Activated T-helper 1 cell treated with Interleukin-2 at 50 U/mL for 16 hours (primary cell): Measurements from ENCODE around the gene PROZ.

Experiments used
- DNase-seq: peaks from one replicate; pipeline ENCODE4 v3.0.0-alpha.2; 2020; ENCODE audit warnings: low read depth

PROZ gene

DNA sequence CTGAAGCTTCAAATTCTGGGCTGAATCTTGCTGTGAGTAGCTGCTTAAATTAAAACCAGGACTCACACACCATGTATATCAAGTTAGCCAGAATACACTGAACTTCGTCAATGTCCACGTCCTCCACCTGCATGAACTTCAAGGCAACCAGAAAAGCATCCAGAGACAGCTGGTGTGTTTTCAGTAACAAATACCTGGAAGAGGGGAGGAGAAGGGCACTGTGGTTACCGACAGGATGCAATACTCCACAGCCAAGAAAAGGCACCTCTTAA is 20.4 kb downstream of the PROZ start:
- no peak for DNase-seq

DNA sequence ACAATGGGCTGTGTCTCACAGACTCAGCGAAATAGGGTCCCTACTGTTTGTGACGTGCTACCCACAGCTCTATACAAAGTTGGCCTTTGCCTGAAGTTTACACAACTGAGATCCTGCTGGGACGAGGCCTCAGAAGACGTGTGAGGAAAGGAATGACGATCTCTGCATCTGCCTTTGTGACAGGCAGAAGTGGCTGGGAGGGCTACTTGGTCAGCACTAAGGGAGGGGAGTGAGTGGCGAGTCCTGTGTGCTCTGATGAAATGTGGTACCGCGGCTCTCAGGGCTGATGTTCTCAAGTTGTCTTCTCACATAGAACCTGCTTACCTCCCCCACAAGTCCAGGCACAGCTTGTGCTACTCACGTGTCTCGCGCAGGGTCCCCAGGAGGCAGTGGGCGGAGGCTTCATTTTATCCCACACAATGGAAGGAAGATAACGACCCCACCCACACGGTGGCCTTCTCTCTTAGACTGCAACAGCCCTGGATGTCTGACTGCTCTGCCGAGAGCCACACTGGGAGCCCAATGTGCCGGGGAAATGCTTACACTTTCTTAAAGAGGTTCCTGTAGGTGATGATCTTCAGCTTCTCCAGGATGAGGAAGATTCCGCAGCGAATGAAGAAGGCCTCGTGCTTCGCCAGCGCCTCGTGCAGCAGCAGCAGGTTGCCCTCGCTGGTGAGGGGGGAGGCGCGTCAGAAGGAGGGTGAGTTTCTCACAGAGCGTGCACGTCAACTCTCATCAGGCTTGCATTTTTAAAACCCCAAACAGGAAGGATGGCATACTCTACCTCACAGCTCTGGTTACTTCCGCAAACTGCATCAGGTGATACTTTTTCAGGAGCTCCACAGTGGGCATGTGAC is 21.2 kb downstream of the PROZ start:
- DNase-seq = no peak

DNA sequence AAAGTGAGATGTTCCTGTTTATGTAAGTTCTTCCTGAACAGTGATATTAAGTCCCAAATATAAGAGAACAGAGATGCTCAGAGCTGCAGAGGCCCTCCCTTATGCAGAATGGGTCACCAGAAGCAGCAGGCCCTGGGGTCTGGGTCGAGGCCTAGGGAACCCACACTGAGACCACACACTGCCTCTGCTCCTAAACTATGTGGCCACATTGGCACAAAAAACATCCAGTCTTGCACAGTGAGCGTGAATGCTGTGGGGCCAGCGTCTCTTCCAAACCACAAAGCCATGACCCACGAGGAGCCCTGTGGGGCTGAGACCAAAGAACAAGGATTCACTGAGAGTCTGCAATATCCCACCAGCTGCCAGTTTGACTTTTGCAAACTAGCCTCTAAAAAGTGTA is 23.6 kb downstream of the PROZ start:
- no peak for DNase-seq

DNA sequence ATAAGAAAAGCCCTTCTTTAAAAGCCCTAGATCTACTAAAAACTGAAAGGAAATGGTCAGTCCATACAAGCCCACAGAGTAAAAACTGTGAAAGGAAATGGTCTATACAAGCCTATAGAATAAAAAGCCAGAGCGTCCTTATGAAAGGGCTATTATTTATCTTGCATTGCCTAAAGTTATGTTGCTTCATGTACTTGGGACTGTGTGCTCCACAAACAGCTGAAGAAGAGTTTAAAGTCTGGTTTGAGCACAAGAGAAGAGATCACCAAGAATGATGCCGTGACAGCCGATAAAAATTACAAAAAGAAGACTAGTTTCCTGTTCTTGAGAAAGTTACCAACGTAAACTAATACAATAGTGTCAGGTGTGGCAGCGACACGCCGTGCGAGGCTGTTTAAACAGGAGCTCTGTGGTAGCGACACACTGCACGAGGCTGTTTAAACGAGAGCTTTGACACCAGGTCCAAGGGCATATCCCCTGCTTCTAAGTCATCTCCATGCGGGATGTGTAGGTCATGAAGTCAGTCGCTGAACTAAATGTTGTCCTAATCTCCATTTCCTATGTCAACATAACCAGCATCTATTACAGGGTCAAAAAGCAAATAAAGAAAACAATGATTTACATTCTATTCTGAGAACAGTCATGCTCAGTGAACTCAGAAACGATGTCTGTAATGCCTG is 25.1 kb downstream of the PROZ start:
- no peak for DNase-seq

DNA sequence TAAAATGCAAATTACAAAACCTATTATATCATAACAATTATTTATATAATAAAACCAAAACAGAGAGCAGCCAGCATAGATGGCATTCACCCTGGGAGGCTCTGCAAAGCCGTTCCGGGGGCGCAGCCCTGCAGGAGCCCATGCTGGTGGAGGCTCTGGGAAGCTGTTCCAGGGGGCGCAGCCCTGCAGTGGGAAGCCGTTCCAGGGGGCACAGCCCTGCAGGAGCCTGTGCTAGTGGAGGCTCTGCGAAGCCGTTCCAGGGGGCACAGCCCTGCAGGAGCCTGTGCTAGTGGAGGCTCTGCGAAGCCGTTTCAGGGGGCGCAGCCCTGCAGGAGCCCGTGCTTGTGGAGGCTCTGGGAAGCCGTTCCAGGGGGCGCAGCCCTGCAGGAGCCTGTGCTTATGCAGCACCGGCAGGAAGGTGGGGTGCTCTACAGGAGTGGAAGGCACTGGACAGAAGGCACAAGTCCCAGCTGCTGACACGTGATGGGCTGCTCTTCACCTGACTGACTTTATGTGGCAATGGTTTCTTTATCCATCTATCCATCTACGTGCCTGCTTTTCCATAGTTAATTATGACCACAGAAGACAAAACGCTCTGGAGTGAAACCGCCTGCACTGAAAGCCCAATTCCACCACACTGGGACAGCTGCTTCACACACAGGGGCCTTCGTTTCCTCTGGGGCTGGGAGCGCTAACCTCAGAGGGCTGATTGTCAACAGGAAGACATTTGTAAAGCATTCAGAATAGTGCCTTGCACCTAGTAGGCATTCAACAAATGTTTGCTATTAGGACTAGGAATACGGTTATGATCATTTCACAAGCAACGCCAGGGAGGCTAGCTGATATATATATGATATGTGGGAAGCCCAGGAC is 26.4 kb downstream of the PROZ start:
- peak; percentile 34 for DNase-seq

DNA sequence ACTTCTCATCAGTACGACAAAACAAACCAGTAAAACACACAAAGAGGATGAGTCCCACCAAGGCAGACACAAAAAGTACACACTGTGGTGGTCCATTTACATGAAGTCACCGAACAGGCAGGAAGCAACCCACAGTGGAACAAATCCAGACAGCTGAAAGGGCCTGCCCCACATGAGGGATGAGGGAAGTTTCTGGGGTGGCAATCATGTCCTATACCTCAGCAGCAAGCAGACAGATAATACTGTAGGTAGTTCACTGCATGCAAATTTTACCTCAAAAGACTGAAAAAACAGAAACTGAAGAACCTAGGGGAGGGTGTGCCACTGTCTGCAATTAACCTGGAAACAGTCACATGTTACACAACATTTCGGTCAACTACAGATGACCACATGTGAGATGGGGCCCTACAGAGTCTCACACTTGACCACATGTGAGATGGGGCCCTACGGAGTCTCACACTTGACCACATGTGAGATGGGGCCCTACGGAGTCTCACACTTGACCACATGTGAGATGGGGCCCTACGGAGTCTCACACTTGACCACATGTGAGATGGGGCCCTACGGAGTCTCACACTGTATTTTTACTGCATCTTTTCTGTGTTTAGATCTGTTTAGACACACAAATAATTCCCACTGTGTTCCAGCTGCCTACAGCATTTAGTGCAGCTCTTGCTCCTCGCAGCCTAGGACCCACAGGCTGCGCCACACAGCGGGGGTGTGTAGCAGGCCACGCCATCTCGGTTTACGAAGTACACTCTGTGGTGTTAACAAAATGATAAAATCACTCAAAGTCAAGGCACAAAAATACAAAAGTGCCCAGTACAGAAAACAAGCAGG is 27.8 kb downstream of the PROZ start:
- DNase-seq = no peak

DNA sequence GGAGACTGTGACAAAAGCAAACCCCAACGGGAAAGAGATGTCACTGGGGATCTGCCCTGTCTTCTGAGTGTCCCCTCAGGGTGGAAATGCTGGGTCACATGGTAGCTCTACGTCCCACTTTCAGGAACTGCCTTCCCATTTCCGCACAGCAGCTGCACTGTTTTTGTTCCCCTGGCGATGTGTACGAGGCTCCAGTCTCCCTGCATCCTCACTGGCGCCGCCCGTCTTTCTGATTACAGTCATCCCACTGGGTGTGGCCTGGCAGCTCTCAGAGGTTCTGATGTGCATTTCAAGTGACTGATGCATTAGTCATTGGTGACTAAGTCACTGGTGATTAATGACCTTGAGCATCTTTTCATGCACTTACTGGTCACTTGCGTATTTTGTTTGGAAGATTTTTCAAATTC is 28.8 kb downstream of the PROZ start:
- no peak for DNase-seq

DNA sequence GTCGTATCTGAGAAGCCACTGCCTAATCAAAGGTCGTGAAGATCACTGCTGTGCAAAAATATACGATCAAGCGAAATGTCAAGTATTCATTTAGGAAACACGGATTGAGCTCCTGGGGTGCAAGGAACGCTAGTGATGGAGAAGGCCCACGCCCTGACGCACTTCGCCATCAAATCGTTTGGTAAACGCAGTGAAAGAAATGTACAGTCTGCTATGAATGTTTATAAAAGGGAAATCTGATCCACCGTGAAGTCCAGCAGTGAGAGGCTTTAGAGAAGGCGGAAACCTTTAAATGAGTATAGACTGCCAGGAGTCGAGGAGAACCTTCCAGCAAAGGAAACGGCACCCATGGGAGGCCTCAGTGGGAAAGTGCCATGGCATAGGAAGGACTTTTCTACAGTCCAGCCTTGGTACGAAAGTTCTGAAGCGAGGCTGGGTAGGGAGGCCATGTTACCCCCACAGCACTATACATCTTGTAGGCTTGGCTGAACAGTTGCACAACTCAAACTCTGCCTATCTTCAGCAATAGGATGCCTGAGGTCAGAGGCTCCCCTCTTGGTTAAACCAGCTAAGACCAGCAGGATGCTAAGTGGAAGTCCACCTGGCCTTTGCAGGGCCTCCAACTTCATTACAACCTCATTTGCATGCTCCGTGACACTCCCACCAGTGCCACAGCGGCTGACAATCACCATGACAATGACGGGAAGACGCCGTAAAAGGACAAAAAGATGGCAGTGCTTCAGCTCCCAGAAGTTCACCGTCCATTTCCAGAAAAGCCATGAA is 29.6 kb downstream of the PROZ start:
- DNase-seq = no peak

DNA sequence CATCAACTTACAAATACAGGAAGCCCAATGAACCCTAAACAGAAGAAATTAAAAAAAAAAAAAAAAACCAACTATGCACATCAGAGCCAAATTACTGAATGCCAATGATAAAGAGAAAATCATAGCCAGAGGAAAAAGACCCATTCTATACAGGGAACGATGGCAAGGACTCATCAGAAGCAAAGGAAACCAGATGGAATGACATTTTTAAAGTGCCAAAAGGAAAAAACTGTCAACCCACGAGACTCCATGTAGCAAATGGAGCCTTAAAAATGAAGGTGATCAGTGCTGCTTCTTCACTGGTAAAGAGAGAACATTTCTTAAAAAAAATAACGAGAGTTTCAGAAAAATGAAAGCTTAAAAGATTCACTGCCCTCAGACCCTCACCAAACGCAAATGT is 31.7 kb downstream of the PROZ start:
- no peak for DNase-seq

DNA sequence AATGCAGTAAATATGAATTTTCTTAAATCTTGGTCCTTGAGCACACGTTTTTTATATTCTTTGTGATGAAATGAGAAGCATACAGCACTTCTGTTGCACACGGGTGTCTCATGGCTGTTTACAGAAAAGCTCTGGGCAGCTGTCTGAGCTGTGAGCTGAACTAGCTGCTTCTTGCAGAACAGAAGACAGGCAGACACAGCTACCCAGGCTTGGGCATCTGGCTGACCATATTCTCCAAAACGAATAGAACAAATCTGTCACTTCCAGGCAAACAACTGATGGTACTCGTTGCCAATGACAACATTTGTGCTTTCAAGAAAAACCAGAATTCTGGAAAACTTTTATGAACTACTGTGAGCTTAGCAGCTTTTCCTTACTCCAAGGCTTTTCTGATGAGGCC is 33.8 kb downstream of the PROZ start:
- DNase-seq = no peak

DNA sequence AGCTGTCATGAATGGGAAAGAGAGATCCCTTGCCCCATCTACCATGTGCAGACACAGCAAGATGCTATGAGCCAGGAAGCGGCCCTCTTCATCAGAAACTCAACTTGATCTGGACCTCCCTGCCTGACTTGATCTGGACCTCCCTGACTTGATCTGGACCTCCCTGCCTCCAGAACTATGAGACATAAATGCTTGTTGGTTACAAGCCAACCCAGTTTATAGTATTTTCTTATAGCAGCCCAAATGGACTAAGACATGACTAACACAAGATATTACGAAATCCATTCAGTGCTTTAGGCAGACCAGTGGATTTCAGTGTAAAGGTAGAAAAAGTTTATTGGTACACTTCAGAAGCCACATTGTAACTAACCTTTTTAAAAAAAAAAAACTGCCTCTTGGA is 34.5 kb downstream of the PROZ start:
- no peak for DNase-seq

DNA sequence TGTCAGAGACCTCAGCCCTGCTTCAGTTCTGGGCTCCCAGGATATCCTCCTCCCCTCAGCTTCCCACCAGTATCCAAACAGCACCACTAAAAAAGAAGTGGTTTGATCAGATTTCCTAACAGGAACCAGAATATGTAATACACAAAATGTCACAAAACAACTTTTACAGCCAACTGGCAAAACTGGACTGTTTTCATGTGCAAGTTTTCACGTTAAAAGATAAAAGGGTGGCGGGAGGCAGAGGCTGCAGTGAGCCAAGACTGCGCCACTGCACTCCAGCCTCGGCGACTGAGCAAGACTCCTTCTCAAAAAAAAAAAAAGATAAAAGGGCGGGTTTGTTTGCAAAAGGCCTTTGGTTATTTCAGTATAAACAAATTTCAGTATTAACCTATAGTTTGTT is 36.9 kb downstream of the PROZ start:
- no peak for DNase-seq

DNA sequence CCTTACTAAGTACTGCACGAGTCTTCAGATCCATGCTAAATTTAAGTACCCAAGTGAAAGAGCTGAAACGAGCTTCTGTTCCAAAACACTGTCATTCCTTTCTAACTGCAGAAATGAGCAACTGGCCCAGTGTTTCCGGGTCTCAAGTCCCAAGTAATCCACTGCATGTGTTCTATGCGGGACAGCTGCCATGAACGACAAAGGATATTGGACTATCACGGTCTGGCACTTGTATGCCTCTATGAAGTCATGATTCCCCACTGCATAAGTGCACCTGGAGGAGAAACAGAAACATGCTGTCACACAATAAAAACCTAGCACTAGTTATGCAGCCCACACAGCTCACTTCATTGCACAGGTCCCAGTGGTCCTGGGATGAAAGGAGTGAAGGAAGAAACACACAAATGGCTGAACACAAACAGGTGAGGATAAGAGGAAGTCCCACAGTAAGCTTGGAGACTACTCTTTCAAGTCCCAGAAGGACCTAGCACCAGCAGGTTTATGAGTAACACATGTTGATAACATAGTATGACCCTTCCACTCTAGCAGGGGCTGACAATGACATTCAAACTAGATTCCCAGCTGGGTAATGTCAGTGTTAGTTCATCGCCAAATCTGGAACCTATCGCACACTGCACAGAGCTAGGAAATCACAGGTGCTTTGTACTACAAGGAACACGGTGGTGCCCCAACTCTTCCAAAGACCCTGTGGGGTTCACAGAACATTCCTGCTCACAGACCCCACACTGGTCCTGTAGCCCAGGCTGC is 38.7 kb downstream of the PROZ start:
- DNase-seq = no peak

DNA sequence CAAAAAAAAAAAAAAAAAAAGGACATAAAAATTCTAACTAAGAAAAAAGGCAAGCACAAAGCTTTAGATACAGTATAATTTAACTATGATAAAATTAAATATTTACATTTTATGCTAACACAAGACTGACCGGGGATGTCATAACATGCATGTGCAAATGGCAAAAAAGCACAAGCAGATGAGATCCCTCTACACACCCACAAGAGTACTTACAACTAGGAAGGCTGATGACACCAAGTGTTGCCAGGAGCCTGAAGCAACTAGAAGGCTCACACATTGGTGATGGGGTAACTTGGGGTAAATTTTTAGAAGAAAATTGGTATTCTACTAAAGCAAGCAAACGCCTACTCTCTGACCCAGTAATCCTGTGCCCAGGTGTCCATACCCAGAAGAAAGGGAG is 43.4 kb downstream of the PROZ start:
- no peak for DNase-seq

DNA sequence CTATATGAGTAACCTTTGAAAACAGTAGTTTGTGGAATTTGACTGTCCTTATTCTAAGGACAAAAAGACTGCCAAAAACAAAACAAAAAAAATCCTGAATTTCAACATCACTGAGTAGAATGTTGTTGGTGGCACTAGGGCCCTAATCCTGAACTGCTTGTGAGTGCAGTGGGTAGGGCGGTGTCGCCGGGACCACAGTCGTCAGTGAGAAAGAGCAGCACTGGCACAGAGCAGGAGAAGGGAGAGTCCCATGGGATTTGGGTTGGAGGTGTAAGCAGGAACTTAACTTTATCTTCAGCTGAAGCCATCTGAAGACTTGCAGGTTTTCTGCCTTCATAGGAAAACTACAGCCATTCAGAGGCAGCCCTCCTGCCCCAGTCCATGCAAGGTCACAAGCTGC is 44.5 kb downstream of the PROZ start:
- DNase-seq = no peak

DNA sequence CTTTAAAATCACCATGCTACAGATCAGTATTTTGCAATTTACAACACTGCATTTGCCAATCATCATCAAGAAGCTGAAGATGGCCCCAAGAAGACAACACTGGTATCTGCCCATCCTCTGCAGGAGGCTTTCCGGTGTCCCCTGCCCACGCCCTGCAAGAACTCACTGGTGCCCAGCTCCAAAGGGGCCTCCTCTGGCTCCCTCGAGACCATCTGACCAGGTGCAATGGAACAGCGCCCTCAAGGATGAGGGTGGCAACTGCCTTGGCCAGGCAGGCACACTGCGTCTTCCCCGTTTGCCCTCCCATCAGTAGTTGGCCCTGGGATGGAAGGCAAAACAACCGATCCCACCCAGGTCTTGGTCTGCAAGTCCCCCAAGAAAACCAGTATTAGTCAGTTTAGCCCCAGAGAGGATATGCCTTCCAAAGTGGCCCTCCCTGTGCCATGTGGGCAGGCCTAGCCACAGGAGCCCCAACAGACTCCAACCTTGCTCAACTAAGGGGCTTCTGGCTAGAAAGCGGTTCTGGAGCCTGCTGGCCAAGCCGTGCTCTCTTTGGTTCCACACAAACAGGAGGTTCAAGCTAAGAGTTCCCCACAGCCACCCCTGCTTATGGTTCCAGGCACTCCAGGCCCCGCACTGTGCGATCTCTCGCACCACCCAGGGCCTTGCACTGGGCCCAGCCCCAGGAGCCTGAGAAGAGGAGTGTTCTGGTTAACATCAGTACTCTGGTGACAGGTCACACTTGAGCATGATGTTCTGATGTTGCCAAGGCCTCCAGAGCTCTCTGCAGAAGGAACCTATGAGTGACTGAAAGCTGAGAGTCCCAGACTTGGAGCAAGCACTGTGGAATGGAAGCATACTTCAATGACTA is 45.3 kb downstream of the PROZ start:
- DNase-seq = no peak

DNA sequence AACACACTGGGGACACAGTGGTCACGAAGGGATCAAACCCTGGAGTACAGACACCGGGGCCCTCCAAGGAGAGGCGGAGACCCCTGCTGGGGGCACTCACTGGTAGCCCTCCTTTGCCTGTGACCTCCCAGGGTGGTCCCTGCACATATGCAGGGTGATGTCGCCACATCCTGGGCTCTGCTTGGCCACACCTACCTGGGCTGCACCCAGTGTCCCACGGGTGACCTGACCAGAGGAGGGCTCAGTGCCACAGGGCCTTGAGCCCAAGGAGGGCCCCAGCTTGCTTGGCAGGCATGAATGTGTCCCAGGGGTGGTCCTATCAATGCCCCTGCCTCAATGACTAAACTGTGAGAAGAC is 45.9 kb downstream of the PROZ start:
- no peak for DNase-seq

DNA sequence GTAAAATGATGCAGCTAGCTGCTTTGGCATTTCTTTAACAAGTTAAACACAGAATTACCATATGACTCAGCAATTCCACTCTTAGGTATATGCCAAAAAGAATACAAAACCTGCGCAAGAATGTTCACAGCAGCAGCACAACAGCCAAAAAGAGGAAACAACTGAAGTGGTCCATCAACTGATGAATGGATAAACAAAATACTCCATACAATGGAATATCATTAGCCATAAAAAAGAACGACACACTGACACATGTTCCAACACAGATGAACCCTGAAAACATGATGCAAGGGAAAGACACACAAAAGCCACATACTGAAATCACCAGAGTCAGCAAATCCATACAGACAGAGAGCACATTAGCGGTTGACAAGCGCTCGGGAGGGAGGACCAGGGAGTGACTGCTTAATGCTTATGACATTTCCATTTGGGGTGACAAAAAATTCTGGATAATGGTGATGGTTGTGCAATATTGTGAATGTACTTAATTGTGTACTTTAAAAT is 47.0 kb downstream of the PROZ start:
- no peak for DNase-seq

DNA sequence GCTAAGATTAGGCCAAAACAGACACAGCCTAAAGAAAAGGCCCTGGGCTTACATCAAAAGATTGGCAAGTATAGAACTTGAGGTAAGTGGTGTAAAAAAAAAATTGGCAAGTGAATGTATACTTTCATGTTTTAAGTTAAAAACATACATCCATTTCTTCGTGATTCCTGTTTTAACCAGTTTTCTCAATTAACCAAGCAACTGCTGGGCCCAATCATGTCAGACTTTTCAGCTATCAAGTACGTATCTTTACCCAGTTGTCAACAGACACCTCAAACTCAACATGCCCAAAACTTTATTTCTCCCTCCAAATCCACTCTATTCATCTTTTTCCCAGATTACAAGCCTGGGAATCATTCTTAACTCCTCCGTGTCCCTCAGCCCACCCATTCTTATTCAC is 49.0 kb downstream of the PROZ start:
- no peak for DNase-seq
